GM18870 (cell line): ENCODE measurements around the gene RALGAPB.
"Not testable (repeated sequence)": the region's sequence is repeated elsewhere in the genome, so short reads cannot be mapped to it uniquely, and the experiment has no call there.

ENCODE experiments used
- ATAC-seq: cut with Tn5 transposase; IDR thresholded peaks from one replicate; pipeline ENCODE4 v1.9.1; 2021; ENCODE audit warnings: moderate library complexity; ENCODE audit not compliant: unreplicated experiment

RALGAPB gene

GRCh38 chr20:38472513-38473366 lies at the start of gene RALGAPB:
TSS of gene RALGAPB (plus strand) at chr20:38472843. CDS start at chr20:38488433, 15,590 bp downstream.
- peak; percentile 87 for ATAC-seq

- ATAC-seq = no peak
These were observed 49.1 kb upstream of the RALGAPB start for GRCh38 chr20:38423541-38423940.

GRCh38 chr20:38424401-38424800 lies 48.2 kb upstream of the RALGAPB start:
- no peak for ATAC-seq

DNA sequence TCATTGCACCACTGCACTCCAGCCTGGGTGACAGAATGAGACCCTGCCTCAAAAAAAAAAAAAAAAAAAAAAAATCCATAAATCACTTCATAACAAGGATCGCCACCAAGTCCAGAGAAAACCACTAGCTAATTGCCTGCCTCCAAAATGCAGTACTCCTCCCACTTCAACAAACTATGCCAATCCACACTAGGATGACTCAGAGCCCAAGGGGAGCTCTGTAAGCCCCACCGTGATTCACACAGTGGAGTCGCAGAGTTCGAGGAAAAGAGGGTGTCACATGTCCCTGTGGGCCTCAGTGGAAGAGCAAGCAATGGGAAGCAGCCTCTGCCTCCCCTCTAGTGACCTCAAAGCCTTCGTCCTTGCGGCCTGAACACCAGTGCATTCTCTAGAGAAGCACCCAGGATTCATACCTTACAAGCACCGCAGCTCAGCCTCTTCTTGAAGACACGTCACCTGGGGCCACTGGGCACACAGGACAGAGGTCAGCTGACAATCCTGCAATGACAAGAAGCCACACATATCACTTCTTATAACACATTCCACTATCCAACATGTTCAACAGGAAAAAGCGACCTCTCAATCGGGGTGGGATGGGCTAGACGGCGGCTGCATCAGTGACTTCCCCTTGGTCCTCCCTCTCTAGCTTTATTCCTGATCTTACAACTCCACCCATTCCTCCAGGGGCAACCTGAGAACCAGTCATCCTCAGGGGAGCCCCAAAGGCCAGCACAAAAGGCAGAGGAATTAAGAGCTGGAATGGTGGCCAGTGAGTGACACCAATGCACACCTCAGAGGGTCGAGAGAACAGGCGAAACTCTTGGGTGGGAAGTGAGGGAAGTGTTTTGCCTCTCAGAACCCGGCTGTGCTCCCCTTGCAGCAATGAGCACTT lies 46.4 kb upstream of the RALGAPB start:
- ATAC-seq = no peak

- no peak for ATAC-seq
These were observed 45.0 kb upstream of the RALGAPB start for GRCh38 chr20:38427655-38428023.

DNA sequence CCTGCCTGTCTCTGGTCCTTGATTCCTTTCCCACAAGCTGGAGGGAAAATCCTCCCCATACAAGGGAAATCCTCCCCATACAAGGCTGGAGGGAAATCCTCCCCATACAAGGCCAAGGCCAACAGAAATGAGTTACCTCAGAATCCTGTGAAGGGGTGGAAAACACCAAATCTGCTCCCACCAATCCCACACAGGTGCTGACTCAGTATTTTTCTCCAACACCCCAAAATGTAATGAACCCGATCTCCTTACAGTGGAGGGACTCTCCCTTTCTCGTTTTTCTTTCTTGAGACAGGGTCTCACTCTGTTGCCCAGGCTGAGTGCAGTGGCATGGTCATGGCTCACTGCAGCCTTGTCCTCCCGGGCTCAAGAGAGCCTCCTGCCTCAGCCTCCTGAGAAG lies 43.8 kb upstream of the RALGAPB start:
- no peak for ATAC-seq

- no peak for ATAC-seq
These were observed 43.3 kb upstream of the RALGAPB start for GRCh38 chr20:38429301-38429700.

- no peak for ATAC-seq
These were observed 41.8 kb upstream of the RALGAPB start for GRCh38 chr20:38430679-38431325.

DNA sequence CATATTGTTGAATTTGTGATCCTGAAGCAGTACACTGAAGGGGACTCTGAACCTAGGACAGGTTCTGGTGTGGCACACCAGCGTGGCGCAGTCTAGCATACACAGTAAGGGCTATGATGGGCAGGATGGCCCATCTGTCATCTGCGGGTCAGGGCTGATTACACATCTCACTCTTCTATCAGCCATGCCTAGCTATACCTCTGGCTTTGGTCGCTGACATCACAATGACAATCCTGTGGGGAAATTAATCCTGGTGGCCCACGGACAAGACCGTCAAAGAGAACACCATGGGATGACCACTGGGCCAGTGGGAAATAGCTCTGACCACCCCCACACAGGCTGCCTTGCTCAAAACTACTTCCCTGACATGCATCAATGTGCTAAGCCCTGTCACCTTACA lies 40.4 kb upstream of the RALGAPB start:
- ATAC-seq = no peak

- not testable (repeated sequence) for ATAC-seq
These were observed 39.8 kb upstream of the RALGAPB start for GRCh38 chr20:38432870-38433269.

DNA sequence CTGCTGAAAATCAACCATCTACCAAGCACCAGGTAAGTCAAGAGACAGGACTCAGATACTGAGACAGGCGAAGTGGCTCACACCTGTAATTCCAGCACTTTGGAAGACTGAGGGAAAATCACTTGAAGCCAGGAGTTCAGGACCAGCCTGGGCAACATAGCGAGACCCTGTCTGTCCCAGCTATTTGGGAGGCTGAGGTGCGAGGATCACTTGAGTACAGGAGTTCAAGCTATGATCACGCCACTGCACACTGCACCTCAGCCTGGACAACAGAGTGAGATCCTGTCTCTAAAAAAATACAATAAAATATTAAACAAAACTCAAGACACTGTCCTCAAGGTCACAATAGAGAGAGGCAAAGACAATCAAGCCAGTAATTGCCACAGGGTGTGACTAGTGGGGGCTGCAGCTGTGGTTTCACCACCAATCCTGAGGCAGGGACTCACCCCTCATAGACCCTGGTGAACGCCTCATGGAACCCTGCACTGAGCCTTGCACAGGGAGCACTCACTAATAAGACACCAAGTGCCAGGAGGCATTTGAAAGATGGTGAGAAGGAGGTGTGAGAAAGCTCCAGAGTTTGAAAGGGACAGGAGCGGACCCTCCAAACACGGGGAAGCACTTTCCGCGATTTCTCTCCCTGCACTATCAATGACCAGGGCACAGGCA lies 39.2 kb upstream of the RALGAPB start:
- no peak for ATAC-seq

DNA sequence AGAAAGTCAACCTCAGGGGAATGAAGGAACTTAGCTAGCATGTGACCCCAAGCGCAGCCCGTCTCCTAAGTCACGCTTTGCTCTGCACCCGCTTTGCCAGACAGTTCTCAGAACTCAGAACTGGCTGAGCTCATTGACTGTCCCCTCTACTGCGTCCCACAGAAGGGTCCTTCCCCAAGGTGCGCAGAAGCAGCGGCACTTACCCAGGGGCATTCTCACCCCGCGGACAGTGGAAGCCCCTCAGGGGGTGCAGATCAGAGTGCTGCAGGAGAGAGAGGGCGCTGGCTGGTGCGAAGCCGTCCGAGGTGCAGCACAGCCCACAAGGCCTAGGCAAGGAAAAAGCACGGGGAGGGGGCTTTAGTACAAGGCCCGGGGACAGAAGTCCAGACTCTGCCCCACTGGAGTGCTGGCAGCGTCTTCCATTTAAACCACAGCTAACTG lies 38.3 kb upstream of the RALGAPB start:
- ATAC-seq = no peak

- no peak for ATAC-seq
These were observed 37.7 kb upstream of the RALGAPB start, which contains the start of gene SNHG17 for GRCh38 chr20:38434770-38435554. TSS of gene SNHG17 (minus strand) at chr20:38435328.

DNA sequence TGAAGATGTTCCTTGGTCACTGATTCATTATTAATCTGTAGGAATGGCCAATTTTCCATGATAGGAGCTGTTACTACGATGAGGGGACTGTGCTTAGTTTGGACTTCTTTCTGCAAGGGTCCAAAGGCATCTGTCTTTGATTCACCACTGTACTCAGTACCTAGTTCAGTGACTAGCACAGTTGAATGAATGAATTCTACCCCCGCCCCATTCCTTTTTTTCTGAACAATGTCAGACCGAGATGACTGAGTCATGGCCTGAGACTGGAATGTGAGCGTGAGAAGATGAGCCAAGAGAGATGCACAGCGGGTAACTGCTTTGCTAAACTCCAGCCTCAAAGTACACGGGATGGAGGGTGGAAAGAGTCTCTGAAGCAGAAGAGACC lies 37.1 kb upstream of the RALGAPB start:
- ATAC-seq = no peak

- ATAC-seq = no peak
These were observed 34.8 kb upstream of the RALGAPB start for GRCh38 chr20:38437796-38438195.

DNA sequence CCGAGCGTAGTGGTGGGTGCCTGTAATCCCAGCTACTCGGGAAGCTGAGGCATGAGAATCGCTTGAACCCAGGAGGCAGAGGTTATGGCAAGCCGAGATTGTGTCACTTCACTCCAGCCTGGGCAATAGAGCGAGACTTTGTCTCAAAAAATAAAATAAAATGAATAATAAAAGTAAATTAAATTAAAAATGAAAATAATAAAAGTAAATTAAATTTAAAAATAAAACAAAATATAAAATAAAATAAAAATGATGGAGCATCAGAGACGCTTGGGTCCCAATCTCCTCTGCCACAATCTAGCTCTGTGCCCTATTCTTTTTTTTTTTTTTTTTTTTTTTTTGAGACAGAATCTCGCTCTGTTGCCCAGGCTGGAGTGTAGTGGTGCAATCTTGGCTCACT lies 31.5 kb upstream of the RALGAPB start:
- ATAC-seq = not testable (repeated sequence)

GRCh38 chr20:38441916-38442315 lies 30.7 kb upstream of the RALGAPB start:
- ATAC-seq = no peak

GRCh38 chr20:38445381-38445796 lies 27.3 kb upstream of the RALGAPB start:
- no peak for ATAC-seq

DNA sequence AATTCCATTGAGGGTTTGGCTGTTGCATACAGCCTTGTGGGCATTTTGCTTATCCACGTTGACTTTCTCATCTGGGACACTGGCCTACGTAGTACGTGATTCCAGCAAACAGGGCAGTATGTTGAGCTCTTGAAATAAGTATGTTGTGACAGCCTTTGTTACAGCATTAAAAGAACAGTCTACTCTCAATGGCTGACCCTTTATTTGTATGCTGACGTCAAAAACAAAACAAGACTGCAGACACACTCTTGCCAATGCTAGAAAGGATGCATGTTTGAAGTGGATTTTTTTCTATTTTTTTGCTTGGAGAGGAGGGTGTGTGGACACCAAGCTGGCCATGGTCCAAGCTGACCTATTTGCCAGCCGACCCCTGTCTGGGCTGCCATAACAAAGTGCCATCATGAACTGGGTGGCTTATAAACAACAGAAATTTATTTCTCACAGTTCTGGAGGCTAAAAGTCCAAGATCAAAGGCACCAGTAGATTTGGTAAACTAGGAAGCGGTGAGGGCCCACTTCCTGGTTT lies 26.7 kb upstream of the RALGAPB start:
- no peak for ATAC-seq
